Liver (tissue), 9 donors: ENCODE data around the gene MRFAP1. TPM values are rescaled to one million over a fixed set of nuclear protein-coding genes. Genes with fewer than 3 reads are reported as not detected.

Source experiments
- DNase-seq: peaks from one replicate; pipeline ENCODE4 v3.0.0-alpha.2; 2017; ENCODE audit warnings: low spot score
- H3K27ac ChIP-seq, 2 donors: one replicate each; pipeline ENCODE4 v1.7.0; 2013; ENCODE audit warnings: inconsistent platforms in 2 of 2, low read length in 2 of 2, control low read depth in 1 of 2, low read depth in 1 of 2, mild to moderate bottlenecking in 1 of 2
- H3K27me3 ChIP-seq, 4 donors: one replicate each; pipeline versions ENCODE4 v1.6.1 to v1.7.0; 2013; ENCODE audit warnings: low read length in 3 of 4, inconsistent platforms in 1 of 4, mild to moderate bottlenecking in 1 of 4, moderate library complexity in 1 of 4; ENCODE audit not compliant: control insufficient read depth in 4 of 4, insufficient read depth in 4 of 4
- H3K36me3 ChIP-seq, 4 donors: one replicate each; pipeline versions ENCODE4 v1.6.1 to v1.7.0; 2013; ENCODE audit warnings: low read length in 3 of 4, mild to moderate bottlenecking in 3 of 4, low read depth in 1 of 4, moderate library complexity in 1 of 4; ENCODE audit not compliant: control insufficient read depth in 4 of 4, insufficient read depth in 3 of 4
- H3K4me1 ChIP-seq, 4 donors: one replicate each; pipeline versions ENCODE4 v1.6.1 to v1.7.0; 2013; ENCODE audit warnings: low read length in 3 of 4, mild to moderate bottlenecking in 3 of 4, moderate library complexity in 1 of 4; ENCODE audit not compliant: control insufficient read depth in 4 of 4, insufficient read depth in 4 of 4
- H3K4me3 ChIP-seq, 3 donors: one replicate each; pipeline versions ENCODE4 v1.6.1 to v1.7.0; 2013; ENCODE audit warnings: low read length in 3 of 3, control low read depth in 1 of 3, low read depth in 1 of 3, mild to moderate bottlenecking in 1 of 3
- H3K9ac ChIP-seq, 2 donors: one replicate each; pipeline ENCODE4 v1.7.0; 2013; ENCODE audit warnings: low read length in 2 of 2, mild to moderate bottlenecking in 2 of 2, moderate library complexity in 2 of 2, control low read depth in 1 of 2, low read depth in 1 of 2
- H3K9me3 ChIP-seq, 4 donors: one replicate each; pipeline versions ENCODE4 v1.6.1 to v1.7.0; 2013; ENCODE audit warnings: low read length in 3 of 4; ENCODE audit not compliant: control insufficient read depth in 4 of 4
- ATF3 ChIP-seq: IDR thresholded peaks from 2 replicates; pipeline ENCODE4 v1.6.1; 2016; ENCODE audit warnings: antibody characterized with exemption
- CTCF ChIP-seq: fragments of 150-350 bp; IDR thresholded peaks from 2 replicates; pipeline ENCODE4 v1.5.1; 2017; ENCODE audit warnings: improper control_type of control experiment, low read depth, low read length; ENCODE audit not compliant: missing input control
- EGR1 ChIP-seq, 2 donors: IDR thresholded peaks; 2 replicates each; pipeline ENCODE4 v1.6.1; 2016 to 2018; ENCODE audit warnings: antibody characterized with exemption in 2 of 2, low read depth in 2 of 2
- FOXA1 ChIP-seq: IDR thresholded peaks from 2 replicates; pipeline ENCODE4 v1.6.1; 2016; ENCODE audit warnings: antibody characterized with exemption
- FOXA2 ChIP-seq: IDR thresholded peaks from 2 replicates; pipeline ENCODE4 v1.6.1; 2016; ENCODE audit warnings: antibody characterized with exemption
- GABPA ChIP-seq, 2 donors: IDR thresholded peaks in 1 of 2; conservative IDR thresholded peaks in 1 of 2; 2 replicates each; pipeline ENCODE4 v1.6.1; 2016; ENCODE audit warnings: antibody characterized with exemption in 2 of 2, mild to moderate bottlenecking in 1 of 2, moderate library complexity in 1 of 2
- HNF4A ChIP-seq, 2 donors: conservative IDR thresholded peaks; 2 replicates each; pipeline ENCODE4 v1.6.1; 2016; ENCODE audit warnings: antibody characterized with exemption in 2 of 2, mild to moderate bottlenecking in 2 of 2
- HNF4G ChIP-seq: IDR thresholded peaks from 2 replicates; pipeline ENCODE4 v1.6.1; 2016; ENCODE audit warnings: antibody characterized with exemption
- JUND ChIP-seq, 2 donors: IDR thresholded peaks; 2 replicates each; pipeline ENCODE4 v1.6.1; 2016; ENCODE audit warnings: antibody characterized with exemption in 2 of 2
- MAX ChIP-seq: IDR thresholded peaks from 2 replicates; pipeline ENCODE4 v1.6.1; 2016; ENCODE audit warnings: antibody characterized with exemption
- NR2F2 ChIP-seq: IDR thresholded peaks from 2 replicates; pipeline ENCODE4 v1.6.1; 2016; ENCODE audit warnings: antibody characterized with exemption
- RAD21 ChIP-seq, 2 donors: IDR thresholded peaks; 2 replicates each; pipeline ENCODE4 v1.6.1; 2016; ENCODE audit warnings: antibody characterized with exemption in 2 of 2, mild to moderate bottlenecking in 2 of 2
- REST ChIP-seq: IDR thresholded peaks from 2 replicates; pipeline ENCODE4 v1.6.1; 2016; ENCODE audit warnings: antibody characterized with exemption, mild to moderate bottlenecking
- RXRA ChIP-seq, 2 donors: IDR thresholded peaks; 2 replicates each; pipeline ENCODE4 v1.6.1; 2017 to 2018; ENCODE audit warnings: antibody characterized with exemption in 2 of 2, mild to moderate bottlenecking in 1 of 2
- TAF1 ChIP-seq: conservative IDR thresholded peaks from 2 replicates; pipeline ENCODE4 v1.6.1; 2016; ENCODE audit warnings: antibody characterized with exemption, mild to moderate bottlenecking
- YY1 ChIP-seq: IDR thresholded peaks from 2 replicates; pipeline ENCODE4 v1.6.1; 2016; ENCODE audit warnings: antibody characterized with exemption, mild to moderate bottlenecking
- WGBS: extraction: QIAGEN DNeasy Blood & Tissue Kit; methylation state at CpG from one replicate; pipeline ENCODE4 v1.1.7; 2013; 5-methylcytosine and 5-hydroxymethylcytosine counted together
- polyA plus RNA-seq, 2 donors: library from polyadenylated mRNA; stranded (reverse) in 1 of 2; unstranded in 1 of 2; fragments of 200-250 nt in 1 of 2; fragments of >200 nt in 1 of 2; fragmentation: Nextera tagmentation in 1 of 2; extraction: Ambion mirVana in 1 of 2; gene quantifications; one replicate each; pipeline versions ENCODE4 v1.2.1 to v1.2.3, GENCODE V29; 2013 to 2015
- total RNA-seq, 2 donors: library from RNA; depleted of rRNA; stranded (reverse); fragments of >200 nt; gene quantifications; one replicate each; pipeline ENCODE4 v1.2.3, GENCODE V29; 2014
- donor health status: healthy.
- donor health status: healthy.
- donor health status: healthy.
- donor health status: healthy.
- donor health status: healthy.

Gene MRFAP1
- total and polyA plus RNA-seq, 4 donors, result 78.5 to 176 (median 104) TPM

- Histone ChIP-seq H3K27me3 (peaks cover 0 to 3% (median under 1%) of the 10 kb centered on the region in 4 donors), H3K36me3 (no peaks in the 10 kb centered on the region), H3K4me1 (peaks cover 0 to 6% (median 2%) of the 10 kb centered on the region in 4 donors), H3K27ac (no peak overlapping the region), H3K9me3 (no peaks in the 10 kb centered on the region), H3K9ac (no peak overlapping the region), H3K4me3 (peak overlapping the region in 1 of 3 donors; percentile 19)
- 21% methylated on average over 55 of the region's 55 CpGs for WGBS
- no peak for DNase-seq
- no peak for TF ChIP-seq TAF1
- no peak for TF ChIP-seq GABPA (IDR thresholded peaks at IDR 0.05 in 1 of 2, conservative IDR thresholded peaks at IDR 0.05 in 1 of 2)
- TF ChIP-seq HNF4G, result no peak
- TF ChIP-seq MAX, result no peak
- TF ChIP-seq EGR1 (IDR thresholded peaks at IDR 0.05; ENCODE audit: low read depth in 2 of 2), result no peak
Observed at GRCh38 chr4:6663596-6664393, 23.3 kb downstream of the MRFAP1 start.

GRCh38 chr4:6665320-6665654 lies 24.8 kb downstream of the MRFAP1 start:
- 97% methylated on average over 9 of the region's 9 CpGs for WGBS
- H3K27me3 ChIP-seq, result peaks cover 0 to 3% (median under 1%) of the 10 kb centered on the region in 4 donors
- H3K36me3 ChIP-seq, result no peaks in the 10 kb centered on the region
- no peak overlapping the region for H3K27ac ChIP-seq
- no peak for DNase-seq
- H3K4me1 ChIP-seq, result peaks cover 0 to 2% (median 0%) of the 10 kb centered on the region in 4 donors
- TF ChIP-seq ATF3 (no peak), HNF4A (conservative IDR thresholded peaks at IDR 0.05) (no peak), GABPA (IDR thresholded peaks at IDR 0.05 in 1 of 2, conservative IDR thresholded peaks at IDR 0.05 in 1 of 2) (no peak), TAF1 (no peak), EGR1 (IDR thresholded peaks at IDR 0.05; ENCODE audit: low read depth in 2 of 2) (no peak), JUND (IDR thresholded peaks at IDR 0.05) (no peak), HNF4G (no peak), NR2F2 (no peak), FOXA1 (no peak), RXRA (IDR thresholded peaks at IDR 0.05) (no peak), REST (no peak), RAD21 (IDR thresholded peaks at IDR 0.05) (no peak)
- no peak overlapping the region for H3K9ac ChIP-seq
- no peaks in the 10 kb centered on the region for H3K9me3 ChIP-seq
- H3K4me3 ChIP-seq, result no peak overlapping the region

- H3K9ac ChIP-seq, result no peak overlapping the region
- WGBS, result 84% methylated on average over 11 of the region's 11 CpGs
- no peak for DNase-seq
- H3K4me1 ChIP-seq, result peaks cover 0 to 2% (median 0%) of the 10 kb centered on the region in 4 donors
- no peaks in the 10 kb centered on the region for H3K9me3 ChIP-seq
- peaks cover 0 to 1% (median 0%) of the 10 kb centered on the region in 4 donors for H3K27me3 ChIP-seq
- H3K27ac ChIP-seq, result no peak overlapping the region
- H3K36me3 ChIP-seq, result no peaks in the 10 kb centered on the region
- H3K4me3 ChIP-seq, result no peak overlapping the region
- TF ChIP-seq REST, result no peak
- no peak for TF ChIP-seq CTCF
- TF ChIP-seq GABPA (IDR thresholded peaks at IDR 0.05 in 1 of 2, conservative IDR thresholded peaks at IDR 0.05 in 1 of 2), result no peak
- no peak for TF ChIP-seq FOXA2
- TF ChIP-seq YY1, result no peak
- no peak for TF ChIP-seq TAF1
Observed at GRCh38 chr4:6668391-6668790, 27.9 kb downstream of the MRFAP1 start.
